ENCODE results near the gene POLR1D.

DNA sequence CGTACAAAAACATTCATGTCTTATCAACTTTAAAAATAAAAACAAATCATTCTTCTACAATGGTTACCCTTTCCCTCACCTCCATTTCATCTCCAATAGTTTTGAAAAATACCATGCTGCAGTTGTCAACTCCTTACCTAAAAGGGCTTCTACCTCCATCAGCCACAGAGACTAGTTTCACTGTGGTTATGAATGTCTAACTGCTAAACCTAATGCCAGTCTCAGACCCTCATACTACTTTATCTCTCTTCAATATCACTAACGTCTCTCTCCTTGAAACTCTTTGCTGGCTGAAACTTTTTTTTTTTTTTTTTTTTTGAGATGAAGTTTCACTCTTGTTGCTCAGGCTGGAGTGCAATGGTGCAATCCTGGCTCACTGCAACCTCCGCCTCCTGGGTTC, 28.4 kb upstream of the POLR1D start:
- TF ChIP-seq CTCF (IDR thresholded peaks at IDR 0.05) = no peak
- no peak for TF ChIP-seq POLR2A (IDR thresholded peaks at IDR 0.05)
- TF ChIP-seq EP300 (IDR thresholded peaks at IDR 0.05) = no peak
